Activated CD4-positive, alpha-beta T cell treated with anti-CD3 and anti-CD28 coated beads, Interleukin-2, Interleukin-4, amounts not matched to agents 100 ng/mL and 50 ng/mL, durations not matched to agents 16 hours and 8 hours (primary cell): Measurements from ENCODE around the gene OSM.
"Not testable (repeated sequence)": the region's sequence is repeated elsewhere in the genome, so short reads cannot be mapped to it uniquely, and the experiment has no call there.

Experiments
- DNase-seq: peaks from one replicate; pipeline ENCODE4 v3.0.0-alpha.2; 2020; ENCODE audit warnings: low spot score

Gene OSM

GRCh38 chr22:30225220-30225927 lies 41.3 kb downstream of the OSM start:
- DNase-seq: no peak

- DNase-seq: no peak
These were observed 42.3 kb downstream of the OSM start for GRCh38 chr22:30224161-30224857.

- DNase-seq: no peak
These were observed 43.3 kb downstream of the OSM start for GRCh38 chr22:30223303-30223702.

DNA sequence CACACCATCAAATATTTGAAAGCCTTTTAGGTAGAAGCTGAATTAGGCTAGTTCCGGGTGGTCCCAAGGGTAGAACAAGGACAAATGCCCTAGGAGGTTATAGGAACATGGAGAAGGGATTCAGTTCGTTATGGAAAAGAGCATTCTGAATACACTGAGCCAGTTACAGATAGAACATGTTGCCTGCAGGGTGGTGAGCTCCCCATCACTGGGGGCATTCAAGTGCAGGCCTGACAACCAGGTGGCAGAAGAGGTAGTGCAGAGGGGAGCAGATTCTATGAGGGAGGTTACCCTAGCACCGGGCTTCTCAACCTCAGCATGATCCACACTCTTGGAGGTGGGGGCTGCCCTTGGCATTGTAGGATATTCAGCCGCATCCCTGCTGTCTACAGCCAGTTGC lies 44.3 kb downstream of the OSM start:
- no peak for DNase-seq

- DNase-seq: peak; percentile 71
These were observed 45.3 kb downstream of the OSM start for GRCh38 chr22:30221121-30221992.

GRCh38 chr22:30220338-30221012 lies 46.2 kb downstream of the OSM start:
- DNase-seq: no peak

DNA sequence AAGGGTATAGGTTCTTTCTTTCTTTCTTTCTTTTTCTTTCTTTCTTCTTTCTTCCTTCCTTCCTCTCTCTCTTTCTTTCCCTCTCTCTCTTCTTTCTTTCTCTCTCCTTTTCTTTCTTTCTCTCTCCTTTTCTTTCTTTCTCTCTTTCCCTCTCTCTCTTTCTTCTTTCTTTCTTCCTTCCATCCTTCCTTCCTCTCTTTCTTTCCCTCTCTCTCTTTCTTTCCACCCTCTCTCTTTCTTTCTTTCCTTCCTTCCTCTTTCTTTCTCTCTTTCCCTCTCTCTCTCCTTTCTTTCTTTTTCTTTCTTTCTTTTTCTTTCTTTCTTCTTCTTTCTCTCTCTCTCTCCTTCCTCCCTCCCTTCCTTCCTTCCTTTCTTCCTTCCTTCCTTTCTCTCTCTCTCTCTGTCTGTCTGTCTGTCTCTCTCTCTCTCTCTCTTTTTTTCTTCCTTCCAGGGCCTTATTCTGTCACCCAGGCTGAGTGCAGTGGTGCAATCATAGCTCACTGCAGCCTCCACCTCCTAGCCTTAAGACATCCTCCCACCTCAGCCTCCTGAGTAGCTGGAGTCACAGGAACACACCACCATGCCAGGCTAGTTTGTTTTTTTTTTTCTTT lies 46.9 kb downstream of the OSM start:
- DNase-seq: no peak

DNA sequence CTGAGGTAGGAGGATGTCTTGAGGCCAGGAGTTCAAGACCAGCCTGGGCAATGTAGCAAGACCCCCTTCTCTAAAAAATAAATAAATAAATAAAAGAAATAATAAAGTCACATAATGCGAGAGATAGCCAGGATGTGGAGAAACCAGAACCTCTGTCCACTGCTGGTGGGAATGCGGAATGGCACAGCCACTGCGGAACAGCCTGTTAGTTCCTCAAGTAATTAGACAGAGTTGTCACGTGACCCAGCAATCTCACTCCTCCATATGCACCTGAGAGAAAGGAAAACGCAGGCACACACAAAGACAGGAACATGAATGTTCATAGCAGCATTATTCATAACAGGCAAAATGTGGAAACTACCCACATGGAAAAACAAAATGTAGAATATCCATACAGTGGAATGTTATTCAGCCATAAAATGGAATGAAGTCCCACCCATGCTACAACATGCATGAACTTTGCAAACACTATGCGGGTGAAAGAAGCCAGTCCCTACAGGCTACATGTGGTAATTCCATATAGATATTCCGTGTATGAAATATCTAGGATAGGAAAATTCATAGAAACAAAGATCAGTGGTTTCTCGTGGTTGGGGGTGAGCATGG lies 47.5 kb downstream of the OSM start:
- no peak for DNase-seq

DNA sequence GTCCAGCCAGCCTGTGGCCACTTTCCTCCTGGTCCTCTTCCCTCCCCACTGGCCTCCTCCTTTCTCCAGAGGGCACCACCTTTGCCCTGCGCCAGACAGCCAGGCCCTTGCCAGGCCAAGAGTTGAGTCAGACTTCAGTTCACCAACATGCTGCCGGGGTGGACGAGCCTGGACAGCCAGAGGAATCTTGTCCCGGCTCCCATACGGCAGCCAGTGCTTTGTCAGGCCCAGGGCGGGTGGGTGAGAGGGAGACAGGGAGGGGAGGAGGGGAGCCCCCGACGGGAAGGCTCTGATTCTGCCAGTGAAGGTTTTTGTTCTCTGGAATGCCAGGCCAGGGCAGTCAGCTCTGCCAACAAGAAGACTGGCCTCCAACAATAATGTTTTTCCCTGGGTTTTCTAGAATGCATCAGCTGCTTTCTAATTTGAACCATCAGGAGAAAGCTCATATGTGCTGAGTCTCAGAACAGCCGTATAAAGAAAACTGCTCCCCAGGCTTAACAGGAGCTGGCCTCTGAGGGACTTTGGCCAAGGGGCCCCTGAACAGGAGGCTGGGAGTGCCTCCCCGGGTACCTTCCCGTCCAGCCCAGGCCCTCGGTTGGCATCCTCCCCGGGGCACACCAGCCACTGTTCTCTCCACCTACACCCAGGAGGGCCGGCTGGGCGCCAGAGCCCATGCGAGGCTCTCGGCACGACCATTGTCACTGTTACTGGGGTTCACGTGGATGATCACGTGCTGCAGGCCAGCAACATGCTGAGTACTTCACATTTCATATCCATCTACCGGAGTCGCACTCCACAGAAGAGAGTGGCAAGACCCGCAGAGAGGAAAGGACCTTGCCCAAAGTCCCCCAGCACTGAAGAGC lies 48.7 kb downstream of the OSM start:
- DNase-seq: no peak

GRCh38 chr22:30216710-30217109 lies 49.9 kb downstream of the OSM start:
- no peak for DNase-seq

DNA sequence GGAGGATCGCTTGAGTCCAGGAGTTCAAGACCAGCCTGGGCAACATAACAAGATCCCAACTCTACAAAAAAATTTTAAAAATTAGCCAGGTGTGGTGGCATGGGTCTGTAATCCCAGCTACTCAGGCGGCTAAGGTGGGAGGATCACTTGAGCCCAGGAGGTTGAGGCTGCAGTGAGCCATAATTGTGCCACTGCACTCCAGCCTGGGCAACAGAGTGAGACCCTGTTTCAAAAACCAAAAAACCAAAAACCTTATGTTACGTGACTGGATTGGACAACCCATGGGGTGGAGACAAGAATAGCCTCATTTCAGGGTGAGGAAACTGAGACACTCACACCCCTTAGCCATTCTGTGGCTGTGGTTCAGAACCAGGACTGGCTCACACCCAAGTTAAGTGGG lies 50.4 kb downstream of the OSM start:
- DNase-seq: not testable (repeated sequence)

DNA sequence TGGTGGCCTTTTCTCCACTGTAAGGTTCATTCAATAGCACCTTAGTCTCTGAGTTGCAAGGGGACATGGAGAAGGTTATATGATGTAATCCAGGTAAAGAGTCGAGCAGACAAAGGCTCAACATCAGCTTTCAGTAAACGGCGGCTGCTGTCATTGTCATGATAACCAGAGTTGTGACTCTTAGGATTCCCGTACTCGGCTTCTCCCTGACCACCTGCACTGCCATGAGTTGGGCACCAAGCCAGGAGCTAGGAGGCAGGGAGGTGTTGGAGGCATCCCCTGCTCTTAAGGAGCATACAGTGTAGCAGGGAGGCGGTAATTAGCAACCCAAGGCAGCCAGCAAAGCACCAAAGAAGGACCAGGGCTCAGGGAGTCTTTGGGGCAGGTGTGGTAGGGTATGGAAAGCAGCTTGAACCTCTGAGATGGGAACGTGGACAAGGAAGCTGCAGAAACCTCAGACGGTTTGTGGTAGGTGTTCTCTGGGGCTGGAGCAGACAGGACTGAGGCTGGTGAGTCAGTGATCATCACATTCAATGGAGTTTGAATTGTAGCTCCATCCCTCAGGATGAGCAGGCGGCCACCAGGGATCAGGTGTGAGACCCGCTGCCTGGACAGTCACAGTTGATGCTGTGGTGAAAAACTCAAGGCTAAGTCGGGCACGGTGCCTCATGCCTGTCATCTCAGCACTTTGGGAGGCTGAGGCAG lies 51.8 kb downstream of the OSM start:
- DNase-seq: no peak

DNA sequence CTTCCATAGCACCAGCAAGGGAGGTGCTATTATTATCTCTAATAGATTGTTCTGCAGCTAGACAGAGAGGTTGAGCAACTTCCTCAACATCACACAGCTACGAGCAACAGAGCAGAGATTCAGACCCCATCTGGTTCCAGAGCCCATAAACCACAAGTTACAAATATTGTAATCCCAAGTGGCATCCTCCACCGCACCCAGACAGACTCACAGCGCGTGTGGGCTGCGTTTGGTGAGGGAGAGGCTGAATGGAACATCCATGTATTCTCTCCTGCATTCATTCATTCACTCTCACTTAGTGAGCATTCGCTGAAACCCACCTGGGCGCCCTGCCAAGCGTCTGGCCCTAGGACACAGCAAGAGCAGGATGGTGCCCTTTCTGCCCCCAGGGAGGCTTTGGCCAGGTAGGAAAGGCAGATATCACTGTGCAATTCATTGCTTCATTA lies 53.6 kb downstream of the OSM start:
- no peak for DNase-seq
